H9 (cell line): ENCODE measurements around the gene PSMA6. TPM values are rescaled to one million over a fixed set of nuclear protein-coding genes. Genes with fewer than 3 reads are reported as not detected.

Experiments
- DNase-seq: peaks from one replicate; pipeline ENCODE4 v3.0.0-alpha.2; 2017
- H2AFZ ChIP-seq: one replicate; pipeline ENCODE4 v1.6.1; 2013; ENCODE audit warnings: mild to moderate bottlenecking, low read length, control low read depth, moderate library complexity
- H2AK5ac ChIP-seq: 2 replicates; pipeline ENCODE4 v1.6.1; 2013; ENCODE audit warnings: low read length, control low read depth, mixed read lengths; ENCODE audit not compliant: insufficient read length
- H2BK120ac ChIP-seq: one replicate; pipeline ENCODE4 v1.6.1; 2013; ENCODE audit warnings: low read depth, mild to moderate bottlenecking, low read length, control low read depth, inconsistent platforms; ENCODE audit not compliant: poor library complexity, severe bottlenecking
- H2BK12ac ChIP-seq: 2 replicates; pipeline ENCODE4 v1.6.1; 2013; ENCODE audit warnings: low read length, control low read depth, mixed read lengths, low read depth; ENCODE audit not compliant: insufficient read length
- H2BK15ac ChIP-seq: 2 replicates; pipeline ENCODE4 v1.6.1; 2013; ENCODE audit warnings: low read depth, low read length, control low read depth
- H2BK20ac ChIP-seq: one replicate; pipeline ENCODE4 v1.6.1; 2013; ENCODE audit warnings: low read depth, mild to moderate bottlenecking, low read length, control low read depth, inconsistent platforms; ENCODE audit not compliant: poor library complexity, severe bottlenecking
- H2BK5ac ChIP-seq: 2 replicates; pipeline ENCODE4 v1.6.1; 2013; ENCODE audit warnings: low read length, control low read depth, mixed read lengths; ENCODE audit not compliant: insufficient read length
- H3K14ac ChIP-seq: 2 replicates; pipeline ENCODE4 v1.6.1; 2013; ENCODE audit warnings: low read length, control low read depth; ENCODE audit not compliant: insufficient read depth
- H3K18ac ChIP-seq: 2 replicates; pipeline ENCODE4 v1.6.1; 2013; ENCODE audit warnings: low read depth, mild to moderate bottlenecking, mixed read lengths, low read length, control low read depth; ENCODE audit not compliant: insufficient read length
- H3K23ac ChIP-seq: 2 replicates; pipeline ENCODE4 v1.6.1; 2013; ENCODE audit warnings: low read length, control low read depth, mixed read lengths, low read depth; ENCODE audit not compliant: insufficient read length
- H3K23me2 ChIP-seq: 2 replicates; pipeline ENCODE4 v1.6.1; 2013; ENCODE audit warnings: low read depth, mild to moderate bottlenecking, mixed read lengths, low read length, control low read depth; ENCODE audit not compliant: insufficient read length, poor library complexity, severe bottlenecking
- H3K27ac ChIP-seq: 2 replicates; pipeline ENCODE4 v1.5.1; 2013; ENCODE audit warnings: low read length, control low read depth, mixed read lengths, low read depth; ENCODE audit not compliant: insufficient read length
- H3K27me3 ChIP-seq: 2 replicates; pipeline ENCODE4 v1.6.1; 2013; ENCODE audit warnings: low read length, control low read depth, inconsistent platforms; ENCODE audit not compliant: insufficient read depth
- H3K4ac ChIP-seq: 2 replicates; pipeline ENCODE4 v1.6.1; 2013; ENCODE audit warnings: low read depth, mild to moderate bottlenecking, control low read depth, inconsistent platforms, low read length, moderate library complexity
- H3K4me1 ChIP-seq: 2 replicates; pipeline ENCODE4 v1.6.1; 2013; ENCODE audit warnings: low read length, control low read depth, inconsistent platforms; ENCODE audit not compliant: insufficient read depth
- H3K4me2 ChIP-seq: 2 replicates; pipeline ENCODE4 v1.6.1; 2013; ENCODE audit warnings: low read length, control low read depth, mixed read lengths; ENCODE audit not compliant: insufficient read length, insufficient read depth
- H3K56ac ChIP-seq: 2 replicates; pipeline ENCODE4 v1.6.1; 2013; ENCODE audit warnings: low read depth, mild to moderate bottlenecking, mixed read lengths, low read length, control low read depth; ENCODE audit not compliant: insufficient read length
- H3K79me1 ChIP-seq: 2 replicates; pipeline ENCODE4 v1.6.1; 2013; ENCODE audit warnings: low read depth, mild to moderate bottlenecking, moderate library complexity, low read length, control low read depth, inconsistent platforms; ENCODE audit not compliant: insufficient read depth, poor library complexity, severe bottlenecking
- H3K79me2 ChIP-seq: 2 replicates; pipeline ENCODE4 v1.6.1; 2013; ENCODE audit warnings: low read length, control low read depth, inconsistent platforms; ENCODE audit not compliant: insufficient read depth
- H3K9ac ChIP-seq: 2 replicates; pipeline ENCODE4 v1.6.1; 2013; ENCODE audit warnings: low read length, control low read depth, mixed read lengths; ENCODE audit not compliant: insufficient read length; ENCODE audit errors: extremely low read depth
- H3K9me3 ChIP-seq: one replicate; pipeline ENCODE4 v1.6.1; 2013; ENCODE audit warnings: low read depth, low read length, inconsistent platforms; ENCODE audit not compliant: control insufficient read depth
- H3T11ph ChIP-seq: one replicate; pipeline ENCODE4 v1.6.1; 2013; ENCODE audit warnings: mild to moderate bottlenecking, low read length, control low read depth, inconsistent platforms
- H4K20me1 ChIP-seq: one replicate; pipeline ENCODE4 v1.6.1; 2013; ENCODE audit not compliant: control insufficient read depth, insufficient read length, insufficient read depth
- H4K5ac ChIP-seq: 2 replicates; pipeline ENCODE4 v1.6.1; 2013; ENCODE audit warnings: low read depth, mild to moderate bottlenecking, mixed read lengths, low read length, control low read depth; ENCODE audit not compliant: insufficient read length
- H4K8ac ChIP-seq: replicated peaks from 2 replicates; pipeline ENCODE4 v1.6.1; 2013; ENCODE audit warnings: low read length, control low read depth, mixed read lengths, low read depth; ENCODE audit not compliant: insufficient read length
- H4K91ac ChIP-seq: 2 replicates; pipeline ENCODE4 v1.6.1; 2013; ENCODE audit warnings: low read depth, mild to moderate bottlenecking, moderate library complexity, mixed read lengths, low read length, control low read depth; ENCODE audit not compliant: insufficient read length
- H3K27ac Mint-ChIP-seq, 3 experiments: 2 replicates in 2 of 3; 3 replicates in 1 of 3; pipeline ENCODE4 v1.8.0; 2020 to 2021; ENCODE audit warnings: mixed read lengths in 3 of 3, mild to moderate bottlenecking in 1 of 3, moderate library complexity in 1 of 3
- H3K27me3 Mint-ChIP-seq: 2 replicates; pipeline ENCODE4 v1.8.0; 2021; ENCODE audit warnings: low read depth, mild to moderate bottlenecking, moderate library complexity, mixed read lengths
- H3K36me3 Mint-ChIP-seq, 3 experiments: 2 replicates in 2 of 3; 3 replicates in 1 of 3; pipeline ENCODE4 v1.8.0; 2020 to 2021; ENCODE audit warnings: low read depth in 3 of 3, mixed read lengths in 3 of 3; ENCODE audit not compliant: insufficient read depth in 1 of 3
- H3K4me1 Mint-ChIP-seq, 2 experiments: 2 replicates each; pipeline ENCODE4 v1.8.0; 2020; ENCODE audit warnings: mixed read lengths in 2 of 2
- H3K4me3 Mint-ChIP-seq, 2 experiments: 2 replicates in 1 of 2; 3 replicates in 1 of 2; pipeline ENCODE4 v1.8.0; 2020 to 2021; ENCODE audit warnings: mild to moderate bottlenecking in 2 of 2, mixed read lengths in 2 of 2, moderate library complexity in 1 of 2
- H3K9me3 Mint-ChIP-seq, 2 experiments: 2 replicates in 1 of 2; 3 replicates in 1 of 2; pipeline ENCODE4 v1.8.0; 2020; ENCODE audit warnings: mild to moderate bottlenecking in 2 of 2, mixed read lengths in 2 of 2, moderate library complexity in 1 of 2
- CTCF ChIP-seq: fragments of 200-600 bp; sonication (generic); conservative IDR thresholded peaks from 3 replicates; pipeline ENCODE4 v1.8.0; 2021; ENCODE audit warnings: antibody characterized with exemption, mild to moderate bottlenecking
- WGBS: extraction: QIAGEN DNeasy Blood & Tissue Kit; methylation state at CpG from one replicate; pipeline ENCODE4 v1.1.7; 2013; ENCODE audit warnings: missing lambda C conversion rate, low lambda C conversion rate, mixed read lengths; ENCODE audit not compliant: insufficient read length; ENCODE audit errors: extremely low coverage; 5-methylcytosine and 5-hydroxymethylcytosine counted together
- total RNA-seq: library from RNA; stranded (reverse); gene quantifications from 2 replicates; pipeline ENCODE4 v1.2.1, GENCODE V29; 2021

Gene PSMA6
- total RNA-seq, 1 experiment from 2014 or later = 255 TPM

- H3K27ac ChIP-seq = no peak overlapping the region
- peak overlapping the region in 1 of 2 experiments; percentile 19; a peak in 1 of 5 replicates for H3K4me3 Mint-ChIP-seq
- TF ChIP-seq CTCF = no peak
These were observed 3.6 kb downstream of the PSMA6 start for GRCh38 chr14:35295845-35296161.

More at GRCh38 chr14:35295845-35296161, 3.6 kb downstream of the PSMA6 start:
- H4K91ac ChIP-seq = no peak overlapping the region
- no peak overlapping the region for H3K23ac ChIP-seq
- H2BK120ac ChIP-seq = no peak overlapping the region
- H2BK15ac ChIP-seq = no peak overlapping the region
- no peak overlapping the region for H3K9ac ChIP-seq
- peaks cover 2% of the 10 kb centered on the region; the same call in 1 of the 2 replicates for H3K4me1 ChIP-seq
- H3K9me3 ChIP-seq = no peaks in the 10 kb centered on the region
- H4K5ac ChIP-seq = no peak overlapping the region
- H3K4me2 ChIP-seq = no peak overlapping the region
- peaks cover 4% of the 10 kb centered on the region for H3K23me2 ChIP-seq
- WGBS = no CpG with 5 or more reads among the region's 1 CpG
- Mint-ChIP-seq H3K4me1 (peaks cover 17 to 22% of the 10 kb centered on the region in 2 experiments), H3K27ac (peak overlapping the region in 2 of 3 experiments; percentile 41 to 57; a peak in 2 of 7 replicates), H3K36me3 (peaks cover 3 to 8% (median 7%) of the 10 kb centered on the region in 3 experiments; a peak in 3 of 7 replicates), H3K27me3 (no peaks in the 10 kb centered on the region), H3K9me3 (no peaks in the 10 kb centered on the region)
- no peak overlapping the region for H3K18ac ChIP-seq
- H4K8ac ChIP-seq = no peak overlapping the region
- H3K79me1 ChIP-seq = peaks cover 3% of the 10 kb centered on the region
- no peak overlapping the region for H3K14ac ChIP-seq
- H2BK5ac ChIP-seq = no peak overlapping the region
- H4K20me1 ChIP-seq = no peaks in the 10 kb centered on the region
- H2AK5ac ChIP-seq = no peak overlapping the region
- H2BK12ac ChIP-seq = no peak overlapping the region
- no peak overlapping the region for H2AFZ ChIP-seq
- H3T11ph ChIP-seq = no peak overlapping the region
- no peak overlapping the region for H3K4ac ChIP-seq
- H2BK20ac ChIP-seq = no peak overlapping the region
- H3K27me3 ChIP-seq = no peaks in the 10 kb centered on the region
- no peak for DNase-seq
- no peak overlapping the region for H3K56ac ChIP-seq
- H3K79me2 ChIP-seq = peaks cover 34% of the 10 kb centered on the region
